BLaER1 (cell line): Measurements from ENCODE around the gene USH1C.

Experiments used
- H3K27ac ChIP-seq: shearing (Covaris generic); formaldehyde crosslinking; 2 replicates; pipeline ENCODE4 v1.8.1; 2022
- H3K27me3 ChIP-seq: shearing (Covaris generic); formaldehyde crosslinking; 2 replicates; pipeline ENCODE4 v1.8.1; 2022
- H3K36me3 ChIP-seq: shearing (Covaris generic); formaldehyde crosslinking; 2 replicates; pipeline ENCODE4 v1.8.1; 2022
- H3K4me1 ChIP-seq: shearing (Covaris generic); formaldehyde crosslinking; 2 replicates; pipeline ENCODE4 v1.8.1; 2022
- H3K4me2 ChIP-seq: shearing (Covaris generic); formaldehyde crosslinking; 2 replicates; pipeline ENCODE4 v1.8.1; 2022
- H3K4me3 ChIP-seq: shearing (Covaris generic); formaldehyde crosslinking; 2 replicates; pipeline ENCODE4 v1.8.1; 2022
- H3K9ac ChIP-seq: shearing (Covaris generic); formaldehyde crosslinking; 2 replicates; pipeline ENCODE4 v1.8.1; 2022
- H3K9me3 ChIP-seq: shearing (Covaris generic); formaldehyde crosslinking; 2 replicates; pipeline ENCODE4 v1.8.1; 2022
- H4K20me1 ChIP-seq: shearing (Covaris generic); formaldehyde crosslinking; 2 replicates; pipeline ENCODE4 v1.8.1; 2022
- Cebpa-rat ChIP-seq: shearing (Covaris generic); IDR thresholded peaks from 2 replicates; pipeline ENCODE4 v1.8.1; 2022

Gene USH1C

DNA sequence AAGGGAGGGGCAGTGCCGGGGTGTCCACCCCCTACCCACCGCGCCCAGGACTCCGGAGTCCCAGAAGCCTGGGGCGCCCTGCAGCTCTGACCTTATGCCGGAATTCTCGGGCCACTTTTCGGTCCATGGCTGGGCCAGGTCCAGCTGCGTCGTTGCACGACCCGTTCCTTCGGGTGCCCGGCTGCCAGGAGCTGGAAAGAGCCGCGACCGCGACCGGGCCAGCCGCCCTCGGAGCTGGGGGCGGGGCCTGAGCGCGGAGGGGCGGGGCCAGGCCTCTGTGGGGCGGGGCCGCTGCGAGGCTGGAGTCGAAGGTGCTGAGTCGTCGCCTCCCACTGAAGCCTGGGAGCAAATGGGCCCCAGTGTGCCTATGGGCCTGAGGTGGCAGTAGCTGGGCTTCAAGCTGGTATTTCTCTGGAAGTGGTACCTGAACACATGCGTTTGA, at the start of gene USH1C:
Gene USH1C, minus strand, starts transcription at position 236 of the 442 bp plus-strand sequence. Its CDS starts 109 bp downstream, at position 127.
- Histone ChIP-seq H3K4me3 (no peak within 1 kb of the TSS), H3K36me3 (no peaks in the 10 kb centered on the region), H3K4me1 (no peaks in the 10 kb centered on the region), H3K9me3 (no peaks in the 10 kb centered on the region), H3K27me3 (no peaks in the 10 kb centered on the region), H4K20me1 (no peaks in the 10 kb centered on the region), H3K4me2 (no peak within 1 kb of the TSS), H3K9ac (no peak within 1 kb of the TSS), H3K27ac (no peak within 1 kb of the TSS)
- no peak for TF ChIP-seq Cebpa-rat

DNA sequence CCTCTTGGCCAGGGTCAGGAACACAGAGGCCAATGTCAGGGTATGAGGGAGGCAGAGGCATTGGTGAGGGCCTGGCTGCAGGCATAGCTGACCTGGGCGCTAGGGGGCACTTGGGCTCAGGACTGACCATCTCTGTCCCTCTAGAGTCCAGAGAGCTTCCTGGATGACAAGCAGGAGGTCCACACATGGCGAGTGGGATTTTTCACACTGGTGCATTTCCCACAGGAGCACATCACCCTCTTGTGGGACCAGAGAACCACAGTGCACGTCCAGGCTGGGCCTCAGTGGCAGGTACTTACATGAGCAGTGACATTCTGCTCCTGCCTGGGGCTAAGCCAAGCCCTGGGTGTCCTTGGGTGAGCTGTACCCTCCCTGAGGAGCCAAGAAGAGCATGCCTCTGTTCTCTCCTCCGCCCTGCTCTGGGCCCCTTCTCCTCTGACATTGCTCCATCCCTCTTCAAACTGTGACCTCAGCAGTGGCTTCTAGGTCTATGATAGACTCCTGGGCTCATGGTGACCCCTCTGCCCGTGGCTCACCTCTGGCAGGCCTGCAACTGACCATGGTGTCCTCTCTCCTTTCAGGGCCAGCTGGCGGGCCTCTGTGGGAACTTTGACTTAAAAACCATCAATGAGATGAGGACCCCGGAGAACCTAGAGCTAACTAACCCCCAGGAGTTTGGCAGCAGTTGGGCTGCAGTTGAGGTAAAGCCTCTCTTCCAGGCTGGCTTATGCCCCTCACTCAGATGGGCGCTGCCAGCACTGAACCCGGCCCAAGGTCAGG, 49.4 kb upstream of the USH1C start:
- Histone ChIP-seq H3K27me3 (0 out of 2 replicates have a peak, but pooled peaks cover 3% of the 10 kb centered on the region), H3K27ac (no peak overlapping the region), H3K36me3 (no peaks in the 10 kb centered on the region), H3K9me3 (no peaks in the 10 kb centered on the region), H3K4me3 (no peak overlapping the region), H4K20me1 (no peaks in the 10 kb centered on the region), H3K4me2 (no peak overlapping the region), H3K4me1 (no peaks in the 10 kb centered on the region), H3K9ac (no peak overlapping the region)
- TF ChIP-seq Cebpa-rat: no peak

- no peak for TF ChIP-seq Cebpa-rat
Measured at GRCh38 chr11:17591293-17591692, 47.1 kb upstream of the USH1C start.

GRCh38 chr11:17590463-17590862, 46.2 kb upstream of the USH1C start:
- Histone ChIP-seq H3K9ac (no peak overlapping the region), H3K27ac (no peak overlapping the region), H3K4me3 (no peak overlapping the region), H3K4me1 (no peaks in the 10 kb centered on the region), H3K4me2 (no peak overlapping the region), H3K36me3 (no peaks in the 10 kb centered on the region), H3K9me3 (no peaks in the 10 kb centered on the region), H3K27me3 (0 out of 2 replicates have a peak, but pooled peaks cover 3% of the 10 kb centered on the region), H4K20me1 (no peaks in the 10 kb centered on the region)
- TF ChIP-seq Cebpa-rat: no peak

More at GRCh38 chr11:17591293-17591692, 47.1 kb upstream of the USH1C start:
- H3K27ac ChIP-seq: no peak overlapping the region
- no peak overlapping the region for H3K4me2 ChIP-seq
- no peaks in the 10 kb centered on the region for H3K4me1 ChIP-seq
- H3K27me3 ChIP-seq: 0 out of 2 replicates have a peak, but pooled peaks cover 3% of the 10 kb centered on the region
- no peaks in the 10 kb centered on the region for H3K9me3 ChIP-seq
- H3K9ac ChIP-seq: no peak overlapping the region
- H4K20me1 ChIP-seq: no peaks in the 10 kb centered on the region
- H3K4me3 ChIP-seq: no peak overlapping the region
- H3K36me3 ChIP-seq: no peaks in the 10 kb centered on the region

- Histone ChIP-seq H3K9ac (no peak overlapping the region), H3K27me3 (0 out of 2 replicates have a peak, but pooled peaks cover 3% of the 10 kb centered on the region), H3K9me3 (no peaks in the 10 kb centered on the region), H3K4me3 (no peak overlapping the region), H3K27ac (no peak overlapping the region), H4K20me1 (no peaks in the 10 kb centered on the region), H3K4me1 (no peaks in the 10 kb centered on the region), H3K4me2 (no peak overlapping the region), H3K36me3 (no peaks in the 10 kb centered on the region)
- TF ChIP-seq Cebpa-rat: no peak
Measured at GRCh38 chr11:17588721-17589120, 44.5 kb upstream of the USH1C start.

- no peaks in the 10 kb centered on the region for H3K36me3 ChIP-seq
Measured at GRCh38 chr11:17588166-17588565, 44.0 kb upstream of the USH1C start.

DNA sequence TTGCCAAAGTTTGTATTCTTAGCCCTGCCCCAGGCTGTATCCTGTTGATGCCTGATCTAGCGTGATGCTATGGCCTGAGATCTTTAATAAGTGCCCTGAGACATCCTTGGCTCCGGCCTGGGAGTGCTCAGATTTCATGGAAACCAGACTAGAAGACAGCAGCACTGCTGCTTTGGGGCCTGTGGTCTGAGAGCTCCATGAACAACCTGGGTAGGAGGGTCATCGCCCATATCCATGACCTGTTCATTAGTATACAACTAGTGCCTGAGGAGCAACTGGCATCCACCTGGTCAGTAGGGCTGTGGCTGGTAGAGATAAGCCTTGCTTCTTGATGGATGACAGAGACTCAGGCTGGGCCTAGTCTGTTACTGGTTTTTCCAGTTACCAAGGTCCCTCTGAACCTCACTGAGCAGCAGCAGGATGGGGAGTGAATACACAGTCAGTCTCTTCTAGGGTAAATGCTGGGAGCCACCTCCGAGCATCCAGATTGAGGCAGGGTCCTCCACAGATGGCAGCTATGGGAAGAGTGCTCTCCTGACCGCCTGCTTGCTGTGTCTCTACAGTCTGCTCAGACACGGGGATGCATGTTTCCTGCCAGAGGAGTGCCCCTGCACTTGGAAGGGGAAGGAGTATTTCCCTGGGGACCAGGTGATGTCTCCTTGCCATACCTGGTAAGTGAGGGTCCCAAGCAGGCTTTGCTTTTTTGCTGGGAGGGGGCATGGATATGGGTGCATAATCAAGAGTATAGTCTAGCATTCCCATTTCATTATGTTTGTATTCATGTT, 41.9 kb upstream of the USH1C start:
- H4K20me1 ChIP-seq: no peaks in the 10 kb centered on the region
- H3K27ac ChIP-seq: no peak overlapping the region
- no peaks in the 10 kb centered on the region for H3K4me1 ChIP-seq
- TF ChIP-seq Cebpa-rat: no peak
- H3K9me3 ChIP-seq: peaks cover 3% of the 10 kb centered on the region; the same call in 1 of the 2 replicates
- H3K36me3 ChIP-seq: no peaks in the 10 kb centered on the region
- H3K9ac ChIP-seq: no peak overlapping the region
- H3K27me3 ChIP-seq: no peaks in the 10 kb centered on the region
- no peak overlapping the region for H3K4me3 ChIP-seq
- no peak overlapping the region for H3K4me2 ChIP-seq

More at GRCh38 chr11:17588166-17588565, 44.0 kb upstream of the USH1C start:
- H3K9me3 ChIP-seq: peaks cover under 1% of the 10 kb centered on the region; the same call in 1 of the 2 replicates
- no peaks in the 10 kb centered on the region for H4K20me1 ChIP-seq
- no peak overlapping the region for H3K27ac ChIP-seq
- no peak overlapping the region for H3K4me2 ChIP-seq
- TF ChIP-seq Cebpa-rat: no peak
- no peak overlapping the region for H3K9ac ChIP-seq
- H3K4me1 ChIP-seq: no peaks in the 10 kb centered on the region
- H3K27me3 ChIP-seq: 0 out of 2 replicates have a peak, but pooled peaks cover 1% of the 10 kb centered on the region
- H3K4me3 ChIP-seq: no peak overlapping the region

DNA sequence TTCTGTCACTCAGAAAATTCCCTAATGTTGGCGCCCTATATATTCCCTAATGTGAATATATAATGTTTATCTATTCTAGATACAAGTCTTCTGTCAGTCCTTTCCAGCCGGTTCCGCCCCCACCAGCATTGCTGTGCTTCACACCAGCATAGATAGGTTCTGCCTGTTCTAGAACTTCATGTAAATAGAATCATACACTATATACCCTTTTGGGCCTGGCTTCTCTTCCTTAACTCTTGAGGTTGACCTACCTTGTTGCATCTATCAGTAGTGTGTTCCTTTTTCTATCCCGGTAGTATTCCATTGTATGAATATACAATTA, 37.5 kb upstream of the USH1C start:
- no peaks in the 10 kb centered on the region for H3K36me3 ChIP-seq
- H3K9ac ChIP-seq: no peak overlapping the region
- no peak for TF ChIP-seq Cebpa-rat
- no peak overlapping the region for H3K4me3 ChIP-seq
- H3K4me2 ChIP-seq: no peak overlapping the region
- H4K20me1 ChIP-seq: no peaks in the 10 kb centered on the region
- no peaks in the 10 kb centered on the region for H3K4me1 ChIP-seq
- no peak overlapping the region for H3K27ac ChIP-seq
- peaks cover 3% of the 10 kb centered on the region; the same call in 1 of the 2 replicates for H3K9me3 ChIP-seq
- no peaks in the 10 kb centered on the region for H3K27me3 ChIP-seq

GRCh38 chr11:17581036-17581731, 37.0 kb upstream of the USH1C start:
- no peaks in the 10 kb centered on the region for H3K27me3 ChIP-seq
- no peak overlapping the region for H3K27ac ChIP-seq
- no peaks in the 10 kb centered on the region for H4K20me1 ChIP-seq
- no peak overlapping the region for H3K4me2 ChIP-seq
- H3K36me3 ChIP-seq: no peaks in the 10 kb centered on the region
- H3K9me3 ChIP-seq: peaks cover 3% of the 10 kb centered on the region; the same call in 1 of the 2 replicates
- TF ChIP-seq Cebpa-rat: peak; percentile 52; the same call in 1 of the 2 replicates
- H3K4me3 ChIP-seq: no peak overlapping the region
- H3K9ac ChIP-seq: no peak overlapping the region
- H3K4me1 ChIP-seq: no peaks in the 10 kb centered on the region
